ENCODE data around the gene CACNB3.

- no peak for TF ChIP-seq EZH2 (IDR thresholded peaks at IDR 0.05; ENCODE audit: borderline replicate concordance, low read depth, low read length, poor library complexity, severe bottlenecking)
- TF ChIP-seq CTCF (conservative IDR thresholded peaks at IDR 0.05; ENCODE audit: low read depth, low read length) = no peak
Observed at GRCh38 chr12:48779869-48780268, 38.4 kb upstream of the CACNB3 start.
